HepG2 (cell line): ENCODE measurements around the gene ARRDC4. TPM values are rescaled to one million over a fixed set of nuclear protein-coding genes. Genes with fewer than 3 reads are reported as not detected.

ENCODE experiments used
- CREB1 ChIP-seq, 2 experiments: fragments of 450-650 bp in 1 of 2; IDR thresholded peaks; 2 replicates each; pipeline ENCODE4 v1.6.1; 2016 to 2017; ENCODE audit warnings: control low read depth in 1 of 2, mild to moderate bottlenecking in 1 of 2, missing compliant biosample characterization in 1 of 2, missing genetic modification characterization in 1 of 2
- GFI1 ChIP-seq: sonication (generic); formaldehyde crosslinking; IDR thresholded peaks from 2 replicates; pipeline ENCODE4 v1.5.0; 2020; ENCODE audit warnings: missing genetic modification reagents, mild to moderate bottlenecking, borderline replicate concordance
- KDM6A ChIP-seq: IDR thresholded peaks from 2 replicates; pipeline ENCODE4 v1.6.1; 2016; ENCODE audit warnings: low read depth
- PAF1 ChIP-seq: IDR thresholded peaks from 2 replicates; pipeline ENCODE4 v1.6.1; 2016; ENCODE audit warnings: missing genetic modification reagents, missing compliant biosample characterization
- PCBP1 ChIP-seq: fragments of 200-400 bp; formaldehyde crosslinking; IDR thresholded peaks from 2 replicates; pipeline ENCODE4 v1.6.1; 2017; ENCODE audit warnings: mild to moderate bottlenecking, low read depth, low read length, borderline replicate concordance
- PPARG ChIP-seq: conservative IDR thresholded peaks from 2 replicates; pipeline ENCODE4 v1.6.1; 2016; ENCODE audit warnings: missing biosample characterization, missing genetic modification reagents
- RARG ChIP-seq: sonication (generic); formaldehyde crosslinking; IDR thresholded peaks from 2 replicates; pipeline ENCODE4 v1.4.0; 2020; ENCODE audit warnings: low read depth, mild to moderate bottlenecking, missing genetic modification reagents
- SETDB1 ChIP-seq: sonication (generic); formaldehyde crosslinking; IDR thresholded peaks from 2 replicates; pipeline ENCODE4 v1.5.1; 2020; ENCODE audit warnings: missing genetic modification reagents, mild to moderate bottlenecking, borderline replicate concordance
- SPEN ChIP-seq: sonication (generic); formaldehyde crosslinking; IDR thresholded peaks from 2 replicates; pipeline ENCODE4 v1.5.1; 2020; ENCODE audit warnings: low read depth, mild to moderate bottlenecking, missing genetic modification reagents
- SRSF9 ChIP-seq: fragments of 200-400 bp; formaldehyde crosslinking; IDR thresholded peaks from 2 replicates; pipeline ENCODE4 v1.6.1; 2018; ENCODE audit warnings: borderline replicate concordance, mild to moderate bottlenecking, low read depth, low read length; ENCODE audit not compliant: insufficient read depth, poor library complexity, severe bottlenecking
- ZNF607 ChIP-seq: sonication (generic); formaldehyde crosslinking; IDR thresholded peaks from 2 replicates; pipeline ENCODE4 v1.5.1; 2020; ENCODE audit warnings: missing genetic modification reagents, mild to moderate bottlenecking, borderline replicate concordance
- ZSCAN29 ChIP-seq: sonication (generic); formaldehyde crosslinking; conservative IDR thresholded peaks from 2 replicates; pipeline ENCODE4 v1.4.0; 2020; ENCODE audit warnings: mild to moderate bottlenecking, missing genetic modification reagents
- ZSCAN30 ChIP-seq: sonication (generic); formaldehyde crosslinking; IDR thresholded peaks from 2 replicates; pipeline ENCODE4 v1.5.0; 2020; ENCODE audit warnings: mild to moderate bottlenecking, missing genetic modification reagents
- polyA plus RNA-seq, 8 experiments: library from polyadenylated mRNA; depleted of rRNA in 3 of 8; stranded (reverse) in 7 of 8; unstranded in 1 of 8; fragments of >200 nt; fragmentation: Illumina TruSeq in 4 of 8; extraction: Trizol in 4 of 8; gene quantifications; 2 replicates each; pipeline versions ENCODE4 v1.2.1 to v1.2.3, GENCODE V29; 2011 to 2016; ENCODE audit warnings: low read depth in 4 of 8, missing spikeins in 1 of 8, mixed read lengths in 1 of 8; ENCODE audit not compliant: insufficient read depth in 1 of 8
- total RNA-seq, 5 experiments: library from RNA; depleted of rRNA; stranded (reverse); fragments of >200 nt; fragmentation: Illumina TruSeq; extraction: Trizol; gene quantifications; 2 replicates each; pipeline ENCODE4 v1.2.3, GENCODE V29; 2016; ENCODE audit warnings: low read depth in 1 of 5
- TF ChIP-seq, protein P1 (sequence below): IDR thresholded peaks from 2 replicates; pipeline ENCODE4 v1.6.1; 2012; ENCODE audit warnings: low read length, improper control_type of control experiment
- TF ChIP-seq, protein P2 (sequence below): sonication (generic); formaldehyde crosslinking; IDR thresholded peaks from 2 replicates; pipeline ENCODE4 v1.4.0; 2020; ENCODE audit warnings: missing genetic modification reagents
- TF ChIP-seq, protein P3 (sequence below): sonication (generic); formaldehyde crosslinking; IDR thresholded peaks from 2 replicates; pipeline ENCODE4 v1.4.0; 2020; ENCODE audit warnings: missing genetic modification reagents
- TF ChIP-seq, protein P4 (sequence below): sonication (generic); formaldehyde crosslinking; IDR thresholded peaks from 2 replicates; pipeline ENCODE4 v1.4.0; 2020; ENCODE audit warnings: missing genetic modification reagents, mild to moderate bottlenecking, borderline replicate concordance

ARRDC4 gene
- total and polyA plus RNA-seq, 2 of the 13 experiments (the other 11 are each of a cell fraction or from before 2014, with no cell fraction given), result 1.5 to 2.5 TPM

DNA sequence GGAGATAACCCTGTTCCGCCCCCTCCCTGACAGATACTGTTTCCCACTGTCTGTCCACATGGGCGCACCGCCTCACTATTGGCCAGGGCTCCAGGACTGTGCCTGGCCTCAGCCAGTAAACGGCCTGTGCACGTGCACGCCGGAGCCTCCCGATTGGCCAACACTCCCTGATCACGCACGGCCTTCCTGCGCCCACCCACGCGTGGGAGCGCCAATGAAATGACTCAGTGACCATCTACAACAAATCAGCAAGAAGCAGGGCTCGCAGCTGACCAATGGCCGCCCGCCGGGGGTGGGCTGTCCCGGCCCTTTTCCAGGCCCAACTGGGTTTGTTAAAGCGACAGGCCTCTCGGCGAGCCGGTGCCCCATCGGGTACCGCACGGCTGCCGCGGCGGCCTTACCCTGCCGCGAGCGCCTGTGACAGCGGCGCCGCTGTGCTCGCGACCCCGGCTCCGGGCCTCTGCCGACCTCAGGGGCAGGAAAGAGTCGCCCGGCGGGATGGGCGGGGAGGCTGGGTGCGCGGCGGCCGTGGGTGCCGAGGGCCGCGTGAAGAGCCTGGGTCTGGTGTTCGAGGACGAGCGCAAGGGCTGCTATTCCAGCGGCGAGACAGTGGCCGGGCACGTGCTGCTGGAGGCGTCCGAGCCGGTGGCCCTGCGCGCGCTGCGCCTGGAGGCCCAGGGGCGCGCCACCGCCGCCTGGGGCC is at the start of gene ARRDC4 (continued):
- TF ChIP-seq, protein P1, sequence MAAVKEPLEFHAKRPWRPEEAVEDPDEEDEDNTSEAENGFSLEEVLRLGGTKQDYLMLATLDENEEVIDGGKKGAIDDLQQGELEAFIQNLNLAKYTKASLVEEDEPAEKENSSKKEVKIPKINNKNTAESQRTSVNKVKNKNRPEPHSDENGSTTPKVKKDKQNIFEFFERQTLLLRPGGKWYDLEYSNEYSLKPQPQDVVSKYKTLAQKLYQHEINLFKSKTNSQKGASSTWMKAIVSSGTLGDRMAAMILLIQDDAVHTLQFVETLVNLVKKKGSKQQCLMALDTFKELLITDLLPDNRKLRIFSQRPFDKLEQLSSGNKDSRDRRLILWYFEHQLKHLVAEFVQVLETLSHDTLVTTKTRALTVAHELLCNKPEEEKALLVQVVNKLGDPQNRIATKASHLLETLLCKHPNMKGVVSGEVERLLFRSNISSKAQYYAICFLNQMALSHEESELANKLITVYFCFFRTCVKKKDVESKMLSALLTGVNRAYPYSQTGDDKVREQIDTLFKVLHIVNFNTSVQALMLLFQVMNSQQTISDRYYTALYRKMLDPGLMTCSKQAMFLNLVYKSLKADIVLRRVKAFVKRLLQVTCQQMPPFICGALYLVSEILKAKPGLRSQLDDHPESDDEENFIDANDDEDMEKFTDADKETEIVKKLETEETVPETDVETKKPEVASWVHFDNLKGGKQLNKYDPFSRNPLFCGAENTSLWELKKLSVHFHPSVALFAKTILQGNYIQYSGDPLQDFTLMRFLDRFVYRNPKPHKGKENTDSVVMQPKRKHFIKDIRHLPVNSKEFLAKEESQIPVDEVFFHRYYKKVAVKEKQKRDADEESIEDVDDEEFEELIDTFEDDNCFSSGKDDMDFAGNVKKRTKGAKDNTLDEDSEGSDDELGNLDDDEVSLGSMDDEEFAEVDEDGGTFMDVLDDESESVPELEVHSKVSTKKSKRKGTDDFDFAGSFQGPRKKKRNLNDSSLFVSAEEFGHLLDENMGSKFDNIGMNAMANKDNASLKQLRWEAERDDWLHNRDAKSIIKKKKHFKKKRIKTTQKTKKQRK, result peak; percentile 51; the same call in 1 of the 2 replicates
- TF ChIP-seq, protein P2, sequence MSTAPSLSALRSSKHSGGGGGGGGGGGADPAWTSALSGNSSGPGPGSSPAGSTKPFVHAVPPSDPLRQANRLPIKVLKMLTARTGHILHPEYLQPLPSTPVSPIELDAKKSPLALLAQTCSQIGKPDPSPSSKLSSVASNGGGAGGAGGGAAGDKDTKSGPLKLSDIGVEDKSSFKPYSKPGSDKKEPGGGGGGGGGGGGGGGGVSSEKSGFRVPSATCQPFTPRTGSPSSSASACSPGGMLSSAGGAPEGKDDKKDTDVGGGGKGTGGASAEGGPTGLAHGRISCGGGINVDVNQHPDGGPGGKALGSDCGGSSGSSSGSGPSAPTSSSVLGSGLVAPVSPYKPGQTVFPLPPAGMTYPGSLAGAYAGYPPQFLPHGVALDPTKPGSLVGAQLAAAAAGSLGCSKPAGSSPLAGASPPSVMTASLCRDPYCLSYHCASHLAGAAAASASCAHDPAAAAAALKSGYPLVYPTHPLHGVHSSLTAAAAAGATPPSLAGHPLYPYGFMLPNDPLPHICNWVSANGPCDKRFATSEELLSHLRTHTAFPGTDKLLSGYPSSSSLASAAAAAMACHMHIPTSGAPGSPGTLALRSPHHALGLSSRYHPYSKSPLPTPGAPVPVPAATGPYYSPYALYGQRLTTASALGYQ (CRISPR knock-in tag), result no peak
- peak; percentile 88 for TF ChIP-seq SPEN (CRISPR knock-in tag)
- TF ChIP-seq RARG, result no peak
- TF ChIP-seq CREB1 (IDR thresholded peaks at IDR 0.05), result peak; percentile 88
- TF ChIP-seq CREB1 (CRISPR knock-in tag; IDR thresholded peaks at IDR 0.05), result peak; percentile 76
- TF ChIP-seq, protein P3, sequence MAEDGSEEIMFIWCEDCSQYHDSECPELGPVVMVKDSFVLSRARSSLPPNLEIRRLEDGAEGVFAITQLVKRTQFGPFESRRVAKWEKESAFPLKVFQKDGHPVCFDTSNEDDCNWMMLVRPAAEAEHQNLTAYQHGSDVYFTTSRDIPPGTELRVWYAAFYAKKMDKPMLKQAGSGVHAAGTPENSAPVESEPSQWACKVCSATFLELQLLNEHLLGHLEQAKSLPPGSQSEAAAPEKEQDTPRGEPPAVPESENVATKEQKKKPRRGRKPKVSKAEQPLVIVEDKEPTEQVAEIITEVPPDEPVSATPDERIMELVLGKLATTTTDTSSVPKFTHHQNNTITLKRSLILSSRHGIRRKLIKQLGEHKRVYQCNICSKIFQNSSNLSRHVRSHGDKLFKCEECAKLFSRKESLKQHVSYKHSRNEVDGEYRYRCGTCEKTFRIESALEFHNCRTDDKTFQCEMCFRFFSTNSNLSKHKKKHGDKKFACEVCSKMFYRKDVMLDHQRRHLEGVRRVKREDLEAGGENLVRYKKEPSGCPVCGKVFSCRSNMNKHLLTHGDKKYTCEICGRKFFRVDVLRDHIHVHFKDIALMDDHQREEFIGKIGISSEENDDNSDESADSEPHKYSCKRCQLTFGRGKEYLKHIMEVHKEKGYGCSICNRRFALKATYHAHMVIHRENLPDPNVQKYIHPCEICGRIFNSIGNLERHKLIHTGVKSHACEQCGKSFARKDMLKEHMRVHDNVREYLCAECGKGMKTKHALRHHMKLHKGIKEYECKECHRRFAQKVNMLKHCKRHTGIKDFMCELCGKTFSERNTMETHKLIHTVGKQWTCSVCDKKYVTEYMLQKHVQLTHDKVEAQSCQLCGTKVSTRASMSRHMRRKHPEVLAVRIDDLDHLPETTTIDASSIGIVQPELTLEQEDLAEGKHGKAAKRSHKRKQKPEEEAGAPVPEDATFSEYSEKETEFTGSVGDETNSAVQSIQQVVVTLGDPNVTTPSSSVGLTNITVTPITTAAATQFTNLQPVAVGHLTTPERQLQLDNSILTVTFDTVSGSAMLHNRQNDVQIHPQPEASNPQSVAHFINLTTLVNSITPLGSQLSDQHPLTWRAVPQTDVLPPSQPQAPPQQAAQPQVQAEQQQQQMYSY (CRISPR knock-in tag), result no peak
- no peak for TF ChIP-seq KDM6A
- TF ChIP-seq PAF1 (CRISPR knock-in tag), result no peak
- no peak for TF ChIP-seq GFI1 (CRISPR knock-in tag)
- TF ChIP-seq ZSCAN29 (CRISPR knock-in tag), result no peak
- no peak for TF ChIP-seq PPARG (CRISPR knock-in tag)
- no peak for TF ChIP-seq ZNF607 (CRISPR knock-in tag)
- peak; percentile 94; the same call in 1 of the 2 replicates for TF ChIP-seq PCBP1
- no peak for TF ChIP-seq ZSCAN30 (CRISPR knock-in tag)
- TF ChIP-seq SRSF9, result no peak
- TF ChIP-seq SETDB1 (CRISPR knock-in tag), result no peak
- TF ChIP-seq, protein P4, sequence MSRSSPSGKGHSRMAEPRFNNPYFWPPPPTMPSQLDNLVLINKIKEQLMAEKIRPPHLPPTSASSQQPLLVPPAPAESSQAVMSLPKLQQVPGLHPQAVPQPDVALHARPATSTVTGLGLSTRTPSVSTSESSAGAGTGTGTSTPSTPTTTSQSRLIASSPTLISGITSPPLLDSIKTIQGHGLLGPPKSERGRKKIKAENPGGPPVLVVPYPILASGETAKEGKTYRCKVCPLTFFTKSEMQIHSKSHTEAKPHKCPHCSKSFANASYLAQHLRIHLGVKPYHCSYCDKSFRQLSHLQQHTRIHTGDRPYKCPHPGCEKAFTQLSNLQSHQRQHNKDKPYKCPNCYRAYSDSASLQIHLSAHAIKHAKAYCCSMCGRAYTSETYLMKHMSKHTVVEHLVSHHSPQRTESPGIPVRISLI (CRISPR knock-in tag), result no peak
